Muscle layer of colon (tissue), 2 donors: Measurements from ENCODE around the gene STXBP5.

Experiments
- H3K27ac ChIP-seq: one replicate; pipeline ENCODE4 v1.7.0; 2013; ENCODE audit warnings: low read depth, mild to moderate bottlenecking, low read length, moderate library complexity
- H3K27me3 ChIP-seq, 2 donors: one replicate each; pipeline ENCODE4 v1.7.0; 2013; ENCODE audit warnings: low read length in 2 of 2, mild to moderate bottlenecking in 2 of 2; ENCODE audit not compliant: insufficient read depth in 2 of 2, control insufficient read depth in 1 of 2
- H3K36me3 ChIP-seq: one replicate; pipeline ENCODE4 v1.7.0; 2013; ENCODE audit warnings: mild to moderate bottlenecking, low read length; ENCODE audit not compliant: insufficient read depth
- H3K4me1 ChIP-seq: one replicate; pipeline ENCODE4 v1.7.0; 2013; ENCODE audit warnings: mild to moderate bottlenecking, low read length; ENCODE audit not compliant: insufficient read depth
- H3K4me3 ChIP-seq, 2 donors: one replicate each; pipeline ENCODE4 v1.7.0; 2013; ENCODE audit warnings: low read length in 2 of 2, low read depth in 1 of 2, mild to moderate bottlenecking in 1 of 2, moderate library complexity in 1 of 2
- H3K9ac ChIP-seq: one replicate; pipeline ENCODE4 v1.7.0; 2013; ENCODE audit warnings: low read length
- H3K9me3 ChIP-seq: one replicate; pipeline ENCODE4 v1.7.0; 2013; ENCODE audit warnings: mild to moderate bottlenecking, low read length
- donor health status: abdominal sarcoma.
- donor health status: Adenocarcinoma of cecum.

The STXBP5 gene

DNA sequence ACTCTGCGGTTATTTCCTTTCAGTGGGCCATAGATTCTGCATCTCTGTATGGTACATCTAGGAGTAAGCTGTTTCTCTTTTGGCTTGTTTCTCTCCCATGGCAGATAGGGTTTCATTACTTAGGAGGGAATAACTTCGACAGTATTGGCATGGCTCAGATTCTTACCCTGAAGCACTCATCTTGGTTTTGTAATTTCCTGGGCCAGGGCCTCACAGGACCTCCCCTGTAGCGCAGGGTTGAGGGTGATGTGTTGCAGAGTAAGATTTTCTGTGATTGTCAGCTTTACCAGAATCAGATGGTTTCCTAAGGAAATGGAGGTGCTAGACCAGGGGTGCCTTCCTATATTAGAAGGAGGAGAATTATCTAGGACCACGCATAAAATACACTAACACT lies 78.3 kb downstream of the STXBP5 start:
- H3K9me3 ChIP-seq, result no peaks in the 10 kb centered on the region
- H3K9ac ChIP-seq, result no peak overlapping the region
- peaks cover 39% of the 10 kb centered on the region for H3K4me1 ChIP-seq
- H3K27me3 ChIP-seq, result no peaks in the 10 kb centered on the region
- H3K4me3 ChIP-seq, result no peak overlapping the region
- H3K27ac ChIP-seq, result no peak overlapping the region
- no peaks in the 10 kb centered on the region for H3K36me3 ChIP-seq

GRCh38 chr6:147283460-147283859 lies 79.2 kb downstream of the STXBP5 start:
- Histone ChIP-seq H3K27ac (no peak overlapping the region), H3K9ac (no peak overlapping the region), H3K27me3 (no peaks in the 10 kb centered on the region)

GRCh38 chr6:147285087-147285855 lies 81.1 kb downstream of the STXBP5 start:
- no peaks in the 10 kb centered on the region for H3K27me3 ChIP-seq
- no peaks in the 10 kb centered on the region for H3K36me3 ChIP-seq
- no peak overlapping the region for H3K4me3 ChIP-seq
- H3K27ac ChIP-seq, result peak overlapping the region; percentile 4
- no peak overlapping the region for H3K9ac ChIP-seq
- H3K4me1 ChIP-seq, result peaks cover 45% of the 10 kb centered on the region
- no peaks in the 10 kb centered on the region for H3K9me3 ChIP-seq

More at GRCh38 chr6:147283460-147283859, 79.2 kb downstream of the STXBP5 start:
- H3K36me3 ChIP-seq, result no peaks in the 10 kb centered on the region
- no peak overlapping the region for H3K4me3 ChIP-seq
- H3K9me3 ChIP-seq, result no peaks in the 10 kb centered on the region
- peaks cover 43% of the 10 kb centered on the region for H3K4me1 ChIP-seq

GRCh38 chr6:147287869-147288271 lies 83.7 kb downstream of the STXBP5 start:
- Histone ChIP-seq H3K9me3 (no peaks in the 10 kb centered on the region), H3K4me1 (peaks cover 35% of the 10 kb centered on the region), H3K36me3 (no peaks in the 10 kb centered on the region), H3K27ac (no peak overlapping the region), H3K9ac (no peak overlapping the region), H3K27me3 (no peaks in the 10 kb centered on the region), H3K4me3 (no peak overlapping the region)

- Histone ChIP-seq H3K27me3 (no peaks in the 10 kb centered on the region), H3K9ac (no peak overlapping the region), H3K36me3 (peaks cover 5% of the 10 kb centered on the region), H3K4me1 (no peaks in the 10 kb centered on the region), H3K27ac (no peak overlapping the region), H3K4me3 (no peak overlapping the region), H3K9me3 (no peaks in the 10 kb centered on the region)
Measured at GRCh38 chr6:147297124-147297523, 92.9 kb downstream of the STXBP5 start.

DNA sequence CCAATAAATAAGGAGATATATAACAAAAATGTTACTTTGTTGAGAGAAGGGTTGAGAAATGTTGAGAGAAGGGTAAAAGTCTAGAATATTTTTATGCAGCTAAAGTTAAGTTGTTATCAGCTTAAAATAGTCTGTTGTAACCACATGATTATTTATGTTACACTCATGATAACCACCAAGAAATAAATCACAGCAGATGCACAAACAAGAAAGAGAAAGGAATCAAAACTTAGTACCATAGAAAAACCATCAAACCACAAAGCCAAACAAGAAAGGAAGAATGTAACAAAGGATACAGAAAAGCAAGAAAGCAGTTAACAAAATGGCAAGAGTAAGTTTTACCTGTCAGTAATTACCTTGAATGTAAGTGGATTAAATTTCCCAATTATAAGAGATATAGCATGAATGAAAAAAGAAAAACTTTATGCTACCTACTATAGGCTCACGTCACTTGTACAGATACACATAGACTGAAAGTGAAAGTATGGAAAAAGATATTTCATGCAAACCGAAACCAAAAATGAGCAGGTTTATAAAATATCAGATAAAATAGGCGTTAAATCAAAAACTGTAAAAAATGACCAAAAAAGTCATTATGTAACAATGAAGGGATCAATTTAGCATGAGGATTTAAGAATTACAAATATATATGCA lies 93.6 kb downstream of the STXBP5 start:
- H3K4me1 ChIP-seq, result no peaks in the 10 kb centered on the region
- H3K27ac ChIP-seq, result no peak overlapping the region
- no peak overlapping the region for H3K9ac ChIP-seq
- H3K9me3 ChIP-seq, result no peaks in the 10 kb centered on the region
- peaks cover 5% of the 10 kb centered on the region for H3K36me3 ChIP-seq
- H3K4me3 ChIP-seq, result no peak overlapping the region
- no peaks in the 10 kb centered on the region for H3K27me3 ChIP-seq

- no peak overlapping the region for H3K9ac ChIP-seq
- H3K4me1 ChIP-seq, result no peaks in the 10 kb centered on the region
- H3K4me3 ChIP-seq, result no peak overlapping the region
- H3K27me3 ChIP-seq, result no peaks in the 10 kb centered on the region
- H3K27ac ChIP-seq, result no peak overlapping the region
- H3K9me3 ChIP-seq, result no peaks in the 10 kb centered on the region
- H3K36me3 ChIP-seq, result peaks cover 5% of the 10 kb centered on the region
Measured at GRCh38 chr6:147298461-147298860, 94.2 kb downstream of the STXBP5 start.

DNA sequence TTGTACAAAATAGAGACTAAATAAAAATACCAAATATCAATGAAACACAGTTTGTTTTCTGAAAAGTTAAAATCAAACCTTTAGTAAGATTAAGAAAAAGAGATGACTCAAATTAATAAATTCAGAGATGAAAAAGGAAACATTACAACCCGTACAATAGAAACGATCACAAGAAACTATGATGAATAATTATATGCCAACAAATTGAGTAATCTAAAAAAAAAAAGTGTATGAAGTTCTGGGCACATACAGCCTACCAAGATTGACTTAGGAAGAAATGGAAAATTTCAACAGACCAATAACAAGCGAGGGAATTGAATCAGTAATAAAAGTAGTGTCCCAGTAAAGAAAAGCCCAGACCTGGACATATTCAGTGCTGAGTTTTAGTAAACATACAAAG lies 94.8 kb downstream of the STXBP5 start:
- Histone ChIP-seq H3K9me3 (no peaks in the 10 kb centered on the region), H3K4me1 (no peaks in the 10 kb centered on the region), H3K36me3 (peaks cover 5% of the 10 kb centered on the region), H3K27ac (no peak overlapping the region), H3K9ac (no peak overlapping the region), H3K4me3 (no peak overlapping the region), H3K27me3 (no peaks in the 10 kb centered on the region)

- Histone ChIP-seq H3K36me3 (peaks cover 3% of the 10 kb centered on the region), H3K9ac (no peak overlapping the region), H3K27ac (no peak overlapping the region), H3K4me3 (no peak overlapping the region), H3K4me1 (no peaks in the 10 kb centered on the region), H3K27me3 (no peaks in the 10 kb centered on the region), H3K9me3 (no peaks in the 10 kb centered on the region)
Measured at GRCh38 chr6:147301070-147301469, 96.9 kb downstream of the STXBP5 start.

DNA sequence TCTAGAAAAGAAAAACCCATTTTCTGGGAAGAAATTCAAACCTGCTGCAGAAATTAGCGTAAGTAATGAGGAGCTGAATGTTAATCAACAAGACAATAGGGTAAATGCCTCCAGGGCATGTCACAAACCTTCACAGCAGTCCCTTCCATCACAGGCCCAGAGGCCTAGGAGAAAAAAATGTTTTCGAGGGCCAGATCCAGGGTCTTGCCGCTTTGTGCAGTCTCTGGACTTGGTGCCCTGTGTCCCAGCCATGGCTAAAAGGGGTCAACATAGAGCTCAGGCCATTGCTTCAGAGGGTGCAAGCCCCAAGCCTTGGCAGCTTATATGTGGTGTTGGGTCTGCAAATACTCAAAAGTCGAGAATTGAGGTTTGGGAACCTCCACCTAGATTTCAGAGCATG lies 99.8 kb downstream of the STXBP5 start:
- no peaks in the 10 kb centered on the region for H3K36me3 ChIP-seq
- H3K9me3 ChIP-seq, result no peaks in the 10 kb centered on the region
- H3K27ac ChIP-seq, result no peak overlapping the region
- no peaks in the 10 kb centered on the region for H3K27me3 ChIP-seq
- H3K9ac ChIP-seq, result no peak overlapping the region
- no peaks in the 10 kb centered on the region for H3K4me1 ChIP-seq
- H3K4me3 ChIP-seq, result no peak overlapping the region

DNA sequence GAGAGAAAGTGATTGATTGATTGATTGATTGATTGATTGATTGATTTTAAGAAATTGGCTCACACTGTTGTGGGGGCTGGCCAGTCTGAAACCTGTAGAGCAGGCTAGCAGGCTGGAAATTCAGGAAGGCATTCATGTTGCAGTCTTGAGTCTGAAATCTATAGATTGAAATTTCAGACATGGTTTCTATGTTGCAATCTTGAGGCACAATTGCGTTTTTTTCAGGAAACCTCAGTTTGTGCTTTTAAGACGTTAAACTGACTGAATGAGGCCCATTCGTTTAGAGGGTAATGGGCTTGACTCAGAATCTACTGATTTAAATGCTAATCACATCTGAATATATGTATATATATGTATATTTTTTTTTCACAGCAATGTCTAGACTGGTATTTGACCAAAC lies 106.3 kb downstream of the STXBP5 start:
- no peak overlapping the region for H3K9ac ChIP-seq
- H3K4me3 ChIP-seq, result no peak overlapping the region
- no peak overlapping the region for H3K27ac ChIP-seq
- no peaks in the 10 kb centered on the region for H3K4me1 ChIP-seq
- no peaks in the 10 kb centered on the region for H3K36me3 ChIP-seq
- no peaks in the 10 kb centered on the region for H3K27me3 ChIP-seq
- no peaks in the 10 kb centered on the region for H3K9me3 ChIP-seq

- Histone ChIP-seq H3K27ac (no peak overlapping the region), H3K4me3 (no peak overlapping the region), H3K27me3 (no peaks in the 10 kb centered on the region), H3K36me3 (peaks cover 5% of the 10 kb centered on the region), H3K9me3 (no peaks in the 10 kb centered on the region), H3K9ac (no peak overlapping the region), H3K4me1 (no peaks in the 10 kb centered on the region)
Measured at GRCh38 chr6:147311218-147311617, 107.0 kb downstream of the STXBP5 start.
